Neural progenitor cell (in vitro differentiated cells): ENCODE results near the gene APBB2.

Experiments
- CTCF ChIP-seq: fragments of 200-600 bp; sonication (generic); IDR thresholded peaks from 2 replicates; pipeline ENCODE4 v1.5.1; 2017; ENCODE audit warnings: antibody characterized with exemption, mild to moderate bottlenecking
- EZH2 ChIP-seq: fragments of 200-600 bp; sonication (generic); IDR thresholded peaks from 2 replicates; pipeline ENCODE4 v1.6.1; 2017; ENCODE audit warnings: antibody characterized with exemption, mild to moderate bottlenecking, moderate library complexity
- EZH2phosphoT487 ChIP-seq: fragments of 200-600 bp; sonication (generic); IDR thresholded peaks from 2 replicates; pipeline ENCODE4 v1.6.1; 2017; ENCODE audit warnings: antibody characterized with exemption

GRCh38 chr4:41185614-41186592, 28.4 kb downstream of the APBB2 start:
- TF ChIP-seq CTCF: no peak
- no peak for TF ChIP-seq EZH2
- TF ChIP-seq EZH2phosphoT487: no peak
